Fibroblast of the conjunctiva (primary cell): ENCODE measurements around the gene SYT15.
"Not testable (repeated sequence)": the region's sequence is repeated elsewhere in the genome, so short reads cannot be mapped to it uniquely, and the experiment has no call there.

Experiments
- DNase-seq: peaks from one replicate; pipeline ENCODE4 v3.0.0-alpha.2; 2010; ENCODE audit warnings: low read depth

Gene SYT15

GRCh38 chr10:46556515-46557318, 22.2 kb upstream of the SYT15 start, which contains the start of gene GPRIN2:
Gene GPRIN2 (minus strand): TSS chr10:46556658. CDS start chr10:46550736, 5,922 bp downstream.
- DNase-seq = no peak

GRCh38 chr10:46557319-46558121, 21.4 kb upstream of the SYT15 start:
- DNase-seq = no peak

GRCh38 chr10:46558122-46558391, 20.9 kb upstream of the SYT15 start:
- DNase-seq = no peak

- DNase-seq = no peak
Observed at GRCh38 chr10:46558392-46559185, 20.3 kb upstream of the SYT15 start.

GRCh38 chr10:46559231-46559671, 19.7 kb upstream of the SYT15 start:
- no peak for DNase-seq

GRCh38 chr10:46560381-46560780, 18.5 kb upstream of the SYT15 start:
- DNase-seq = no peak

GRCh38 chr10:46560952-46561351, 18.0 kb upstream of the SYT15 start:
- no peak for DNase-seq

GRCh38 chr10:46565591-46566332, 13.2 kb upstream of the SYT15 start:
- DNase-seq = peak; percentile 71

GRCh38 chr10:46567151-46567550, 11.8 kb upstream of the SYT15 start:
- DNase-seq = not testable (repeated sequence)

GRCh38 chr10:46570655-46571054, 8.3 kb upstream of the SYT15 start:
- DNase-seq = not testable (repeated sequence)

GRCh38 chr10:46572765-46573164, 6.2 kb upstream of the SYT15 start:
- not testable (repeated sequence) for DNase-seq

- DNase-seq = not testable (repeated sequence)
Observed at GRCh38 chr10:46573314-46573713, 5.6 kb upstream of the SYT15 start.

GRCh38 chr10:46573884-46574283, 5.0 kb upstream of the SYT15 start:
- not testable (repeated sequence) for DNase-seq

GRCh38 chr10:46577624-46578473, 1.1 kb upstream of the SYT15 start:
- not testable (repeated sequence) for DNase-seq

GRCh38 chr10:46579378-46579777, 450 bp downstream of the SYT15 start:
- DNase-seq = not testable (repeated sequence)

- not testable (repeated sequence) for DNase-seq
Observed at GRCh38 chr10:46581997-46582396, 3.1 kb downstream of the SYT15 start.

GRCh38 chr10:46582568-46582967, 3.6 kb downstream of the SYT15 start:
- DNase-seq = not testable (repeated sequence)

- DNase-seq = not testable (repeated sequence)
Observed at GRCh38 chr10:46584196-46584595, 5.3 kb downstream of the SYT15 start.

- DNase-seq = not testable (repeated sequence)
Observed at GRCh38 chr10:46585246-46585645, 6.3 kb downstream of the SYT15 start.

- DNase-seq = not testable (repeated sequence)
Observed at GRCh38 chr10:46587546-46587945, 8.6 kb downstream of the SYT15 start.

GRCh38 chr10:46588221-46588620, 9.3 kb downstream of the SYT15 start:
- not testable (repeated sequence) for DNase-seq
